ENCODE results near the gene NKX2-2.

GRCh38 chr20:21522481-21523280, 8.8 kb upstream of the NKX2-2 start:
- no peak for TF ChIP-seq ZNF23 (tag by site-specific recombination; IDR thresholded peaks at IDR 0.05; ENCODE audit: borderline replicate concordance)
- TF ChIP-seq, protein P1, sequence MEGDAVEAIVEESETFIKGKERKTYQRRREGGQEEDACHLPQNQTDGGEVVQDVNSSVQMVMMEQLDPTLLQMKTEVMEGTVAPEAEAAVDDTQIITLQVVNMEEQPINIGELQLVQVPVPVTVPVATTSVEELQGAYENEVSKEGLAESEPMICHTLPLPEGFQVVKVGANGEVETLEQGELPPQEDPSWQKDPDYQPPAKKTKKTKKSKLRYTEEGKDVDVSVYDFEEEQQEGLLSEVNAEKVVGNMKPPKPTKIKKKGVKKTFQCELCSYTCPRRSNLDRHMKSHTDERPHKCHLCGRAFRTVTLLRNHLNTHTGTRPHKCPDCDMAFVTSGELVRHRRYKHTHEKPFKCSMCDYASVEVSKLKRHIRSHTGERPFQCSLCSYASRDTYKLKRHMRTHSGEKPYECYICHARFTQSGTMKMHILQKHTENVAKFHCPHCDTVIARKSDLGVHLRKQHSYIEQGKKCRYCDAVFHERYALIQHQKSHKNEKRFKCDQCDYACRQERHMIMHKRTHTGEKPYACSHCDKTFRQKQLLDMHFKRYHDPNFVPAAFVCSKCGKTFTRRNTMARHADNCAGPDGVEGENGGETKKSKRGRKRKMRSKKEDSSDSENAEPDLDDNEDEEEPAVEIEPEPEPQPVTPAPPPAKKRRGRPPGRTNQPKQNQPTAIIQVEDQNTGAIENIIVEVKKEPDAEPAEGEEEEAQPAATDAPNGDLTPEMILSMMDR (tag by site-specific recombination; IDR thresholded peaks at IDR 0.05) = no peak; the same call in 1 of the 2 replicates
- TF ChIP-seq ZBTB20 (tag by site-specific recombination; IDR thresholded peaks at IDR 0.05) = no peak
- TF ChIP-seq ATF2 (tag by site-specific recombination; IDR thresholded peaks at IDR 0.05; ENCODE audit: low read depth) = no peak
- TF ChIP-seq, protein P2, sequence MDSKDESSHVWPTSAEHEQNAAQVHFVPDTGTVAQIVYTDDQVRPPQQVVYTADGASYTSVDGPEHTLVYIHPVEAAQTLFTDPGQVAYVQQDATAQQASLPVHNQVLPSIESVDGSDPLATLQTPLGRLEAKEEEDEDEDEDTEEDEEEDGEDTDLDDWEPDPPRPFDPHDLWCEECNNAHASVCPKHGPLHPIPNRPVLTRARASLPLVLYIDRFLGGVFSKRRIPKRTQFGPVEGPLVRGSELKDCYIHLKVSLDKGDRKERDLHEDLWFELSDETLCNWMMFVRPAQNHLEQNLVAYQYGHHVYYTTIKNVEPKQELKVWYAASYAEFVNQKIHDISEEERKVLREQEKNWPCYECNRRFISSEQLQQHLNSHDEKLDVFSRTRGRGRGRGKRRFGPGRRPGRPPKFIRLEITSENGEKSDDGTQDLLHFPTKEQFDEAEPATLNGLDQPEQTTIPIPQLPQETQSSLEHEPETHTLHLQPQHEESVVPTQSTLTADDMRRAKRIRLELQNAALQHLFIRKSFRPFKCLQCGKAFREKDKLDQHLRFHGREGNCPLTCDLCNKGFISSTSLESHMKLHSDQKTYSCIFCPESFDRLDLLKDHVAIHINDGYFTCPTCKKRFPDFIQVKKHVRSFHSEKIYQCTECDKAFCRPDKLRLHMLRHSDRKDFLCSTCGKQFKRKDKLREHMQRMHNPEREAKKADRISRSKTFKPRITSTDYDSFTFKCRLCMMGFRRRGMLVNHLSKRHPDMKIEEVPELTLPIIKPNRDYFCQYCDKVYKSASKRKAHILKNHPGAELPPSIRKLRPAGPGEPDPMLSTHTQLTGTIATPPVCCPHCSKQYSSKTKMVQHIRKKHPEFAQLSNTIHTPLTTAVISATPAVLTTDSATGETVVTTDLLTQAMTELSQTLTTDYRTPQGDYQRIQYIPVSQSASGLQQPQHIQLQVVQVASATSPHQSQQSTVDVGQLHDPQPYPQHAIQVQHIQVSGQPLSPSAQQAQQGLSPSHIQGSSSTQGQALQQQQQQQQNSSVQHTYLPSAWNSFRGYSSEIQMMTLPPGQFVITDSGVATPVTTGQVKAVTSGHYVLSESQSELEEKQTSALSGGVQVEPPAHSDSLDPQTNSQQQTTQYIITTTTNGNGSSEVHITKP (tag by site-specific recombination; IDR thresholded peaks at IDR 0.05) = no peak
- no peak for TF ChIP-seq REST (tag by site-specific recombination; IDR thresholded peaks at IDR 0.05)
- no peak for TF ChIP-seq ZNF138 (tag by site-specific recombination; IDR thresholded peaks at IDR 0.05; ENCODE audit: borderline replicate concordance)
- TF ChIP-seq ZNF202 (tag by site-specific recombination; IDR thresholded peaks at IDR 0.05; ENCODE audit: borderline replicate concordance) = no peak
- no peak for TF ChIP-seq ZNF114 (tag by site-specific recombination; IDR thresholded peaks at IDR 0.05)
- peak; percentile 83 for TF ChIP-seq ZNF335 (tag by site-specific recombination; conservative IDR thresholded peaks at IDR 0.05)
- TF ChIP-seq, protein P3, sequence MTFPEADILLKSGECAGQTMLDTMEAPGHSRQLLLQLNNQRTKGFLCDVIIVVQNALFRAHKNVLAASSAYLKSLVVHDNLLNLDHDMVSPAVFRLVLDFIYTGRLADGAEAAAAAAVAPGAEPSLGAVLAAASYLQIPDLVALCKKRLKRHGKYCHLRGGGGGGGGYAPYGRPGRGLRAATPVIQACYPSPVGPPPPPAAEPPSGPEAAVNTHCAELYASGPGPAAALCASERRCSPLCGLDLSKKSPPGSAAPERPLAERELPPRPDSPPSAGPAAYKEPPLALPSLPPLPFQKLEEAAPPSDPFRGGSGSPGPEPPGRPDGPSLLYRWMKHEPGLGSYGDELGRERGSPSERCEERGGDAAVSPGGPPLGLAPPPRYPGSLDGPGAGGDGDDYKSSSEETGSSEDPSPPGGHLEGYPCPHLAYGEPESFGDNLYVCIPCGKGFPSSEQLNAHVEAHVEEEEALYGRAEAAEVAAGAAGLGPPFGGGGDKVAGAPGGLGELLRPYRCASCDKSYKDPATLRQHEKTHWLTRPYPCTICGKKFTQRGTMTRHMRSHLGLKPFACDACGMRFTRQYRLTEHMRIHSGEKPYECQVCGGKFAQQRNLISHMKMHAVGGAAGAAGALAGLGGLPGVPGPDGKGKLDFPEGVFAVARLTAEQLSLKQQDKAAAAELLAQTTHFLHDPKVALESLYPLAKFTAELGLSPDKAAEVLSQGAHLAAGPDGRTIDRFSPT (tag by site-specific recombination; IDR thresholded peaks at IDR 0.05) = no peak
- 0 out of 2 replicates have a peak, but pooled peaks have one; percentile 39 for TF ChIP-seq TSHZ1 (tag by site-specific recombination; IDR thresholded peaks at IDR 0.05; ENCODE audit: borderline replicate concordance)
- TF ChIP-seq GLIS1 (tag by site-specific recombination; IDR thresholded peaks at IDR 0.05) = peak; percentile 86
- TF ChIP-seq ZNF394 (tag by site-specific recombination; IDR thresholded peaks at IDR 0.05; ENCODE audit: borderline replicate concordance) = no peak
